GF-D8 (cell line): ENCODE data around the gene KLK5.
"Not testable (repeated sequence)": the region's sequence is repeated elsewhere in the genome, so short reads cannot be mapped to it uniquely, and the experiment has no call there.

Source experiments
- DNase-seq: peaks from one replicate; lab custom pipeline; 2025; lab: John Stamatoyannopoulos, UW

The KLK5 gene

DNA sequence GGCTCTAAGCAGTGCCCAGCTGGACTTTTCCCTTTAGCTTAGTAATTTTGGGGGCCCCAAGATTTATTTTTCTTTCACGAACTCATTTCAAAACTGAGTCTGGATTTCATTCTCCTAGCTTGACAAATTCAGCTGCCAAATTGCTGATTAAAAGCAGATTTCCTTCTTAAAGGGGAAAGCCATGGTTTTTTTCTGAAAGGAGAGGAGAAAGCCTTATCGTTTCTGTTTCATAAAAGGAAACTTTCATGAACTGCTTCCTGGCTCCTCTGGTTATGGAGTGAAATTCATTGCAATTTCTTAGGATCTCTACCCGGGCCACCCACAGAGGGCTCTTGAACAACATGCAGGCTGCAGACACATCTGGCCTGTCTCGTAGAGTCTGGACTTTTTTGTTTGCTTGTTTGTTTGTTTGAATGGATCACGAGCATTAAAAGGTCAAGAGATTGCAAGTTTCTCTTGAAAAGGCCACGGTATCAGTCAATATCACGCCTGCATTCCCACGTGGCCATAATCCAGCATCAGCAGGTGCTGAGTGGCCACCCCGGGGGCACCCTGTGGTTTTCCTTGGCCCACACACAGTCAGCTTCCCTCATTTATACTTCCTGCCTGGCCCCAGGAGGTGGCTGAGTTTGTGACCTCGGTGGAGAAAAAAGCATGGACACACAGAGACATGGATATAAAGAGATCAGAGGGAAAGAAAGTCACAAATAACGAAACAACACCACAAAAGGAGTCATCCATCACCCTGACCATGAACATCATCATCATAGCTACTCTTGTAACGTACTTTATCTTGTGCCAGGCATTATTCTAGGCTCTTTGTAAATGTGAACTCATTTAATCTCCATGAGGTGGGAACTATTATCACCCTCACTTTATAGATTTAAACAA, 31.2 kb downstream of the KLK5 start:
- DNase-seq = no peak

DNA sequence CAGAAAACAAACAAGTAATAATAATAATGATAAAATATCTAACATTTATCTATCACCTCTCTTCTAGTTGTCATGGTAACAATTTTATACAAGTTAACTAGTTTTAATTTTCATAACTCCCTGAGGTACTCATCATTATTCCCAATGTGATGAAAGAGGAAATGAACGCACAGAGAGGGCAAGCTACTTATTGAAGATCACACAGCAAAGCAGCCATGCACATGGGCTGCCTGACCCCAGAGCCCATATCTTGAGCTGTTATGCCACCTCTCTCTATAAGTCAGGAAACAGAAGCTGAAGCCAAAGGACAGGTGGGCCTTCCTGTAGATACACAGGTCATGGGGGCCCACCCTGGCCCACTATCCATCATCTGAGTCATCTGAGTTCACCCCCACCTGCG, 36.8 kb downstream of the KLK5 start:
- no peak for DNase-seq

DNA sequence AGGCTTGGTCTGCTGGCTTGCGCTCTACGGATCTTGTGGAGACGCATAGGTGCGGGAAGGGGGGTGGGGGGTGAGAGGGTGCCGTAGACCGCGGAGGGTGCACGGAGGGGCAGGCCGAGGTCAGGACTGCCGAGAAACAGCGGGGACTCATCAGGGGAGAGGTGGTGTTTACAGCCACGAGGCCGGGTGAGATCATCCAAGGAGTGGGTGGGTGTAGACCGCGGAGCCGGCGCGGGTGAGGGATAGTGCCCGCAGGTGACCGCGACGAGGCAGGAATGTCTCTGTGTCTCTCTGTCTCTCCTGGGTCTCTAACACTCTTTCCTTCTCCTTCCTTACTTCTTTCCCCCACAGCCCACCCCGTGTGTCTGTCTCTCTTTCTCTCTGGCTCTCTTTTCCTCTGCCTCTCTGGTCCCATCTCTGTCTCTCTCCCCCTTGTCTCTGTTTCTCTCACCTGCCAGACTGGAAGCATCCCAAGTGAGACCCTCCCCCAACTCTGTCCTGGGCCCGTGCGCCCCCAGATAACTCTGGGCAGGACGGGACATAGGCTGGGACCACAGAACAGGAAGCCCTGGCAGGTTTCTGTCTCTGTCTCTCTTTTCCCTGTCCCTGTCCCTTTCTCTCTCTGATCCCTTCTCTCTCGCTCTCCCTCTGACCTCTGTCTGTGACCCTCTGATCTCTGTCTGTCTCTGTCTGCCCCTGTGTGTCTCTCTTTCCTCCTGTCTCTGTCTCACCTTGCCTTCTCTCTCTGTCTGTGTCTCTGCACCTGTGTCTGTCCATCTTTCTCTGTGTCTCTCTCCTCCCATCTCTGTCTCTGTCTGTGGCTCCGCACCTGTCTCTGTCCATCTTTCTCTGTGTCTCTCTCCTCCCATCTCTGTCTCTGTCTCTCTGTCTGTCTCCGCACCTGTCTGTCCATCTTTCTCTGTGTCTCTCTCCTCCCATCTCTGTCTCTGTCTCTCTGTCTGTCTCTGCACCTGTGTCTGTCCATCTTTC, 39.8 kb downstream of the KLK5 start:
- DNase-seq = no peak

DNA sequence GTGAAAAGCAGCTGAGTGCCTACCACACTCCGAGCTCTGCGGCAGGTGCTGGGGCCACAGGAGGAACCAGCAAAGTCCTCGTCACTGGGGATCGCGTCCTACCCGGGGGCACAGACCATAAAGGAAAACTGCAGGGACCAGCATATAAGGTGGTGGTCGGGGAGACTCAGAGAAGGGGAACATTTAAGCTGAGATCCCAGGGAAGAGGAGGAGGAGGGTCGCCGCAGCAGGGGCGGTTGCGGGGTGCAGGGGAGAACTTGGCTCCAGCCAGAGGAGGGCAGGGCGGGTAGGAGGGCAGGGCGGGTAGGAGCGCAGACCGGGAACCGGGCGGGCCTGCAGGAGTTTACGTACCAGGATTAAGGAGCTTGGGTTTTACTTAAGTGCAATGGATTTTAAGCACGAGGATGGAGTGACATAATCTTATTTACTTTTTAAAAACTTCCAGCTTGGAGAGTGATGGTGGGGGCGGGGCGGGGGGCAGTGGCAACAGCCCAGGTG, 40.7 kb downstream of the KLK5 start:
- no peak for DNase-seq

DNA sequence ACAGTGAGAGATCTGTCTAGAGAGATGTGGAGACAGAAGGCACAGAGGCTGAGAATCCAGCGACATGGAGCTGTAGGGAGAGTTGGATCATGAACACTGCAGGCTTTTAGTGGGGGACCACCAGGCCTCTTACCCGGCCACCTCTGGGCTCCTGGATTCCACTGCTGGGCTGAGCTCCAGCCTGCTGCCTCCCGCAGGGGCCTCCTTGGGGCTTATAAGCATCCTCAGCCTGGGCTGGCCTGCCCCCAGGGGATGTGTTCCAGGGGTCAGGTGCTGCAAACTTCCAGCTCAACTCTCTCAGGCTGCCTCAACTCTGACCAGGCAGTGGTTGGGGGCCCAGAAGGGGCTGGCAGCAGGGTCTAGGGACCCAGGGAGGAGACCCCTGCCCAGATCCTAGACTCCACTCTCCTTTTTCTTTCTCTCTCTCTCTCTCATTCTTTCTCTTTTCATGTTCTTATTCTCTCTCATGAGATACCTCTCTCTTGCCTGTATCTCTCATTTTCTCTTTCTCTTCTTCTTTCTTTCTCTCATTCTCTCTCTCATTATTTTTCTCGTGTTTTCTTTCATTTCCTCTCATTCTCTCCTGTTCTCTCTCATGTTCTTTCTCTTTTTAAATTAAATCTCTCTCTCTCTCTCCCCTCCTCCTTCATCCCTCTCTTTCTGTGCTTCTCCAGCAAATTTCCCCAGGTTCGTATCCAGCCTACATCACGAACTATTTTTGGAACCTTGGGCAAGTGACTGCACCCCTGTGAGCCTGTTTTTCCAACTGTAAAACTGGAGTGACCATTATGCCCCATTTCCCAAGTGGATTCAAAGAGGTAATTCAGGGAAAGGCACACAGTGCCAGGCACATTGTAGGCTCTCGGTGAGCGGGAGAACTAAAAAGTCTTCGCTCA, 41.4 kb downstream of the KLK5 start, which contains the start of gene KLK4:
Gene KLK4 (minus strand): TSS at position 190 of the 896 bp plus-strand sequence. CDS start 657 bp downstream, outside the sequence.
- DNase-seq = no peak

DNA sequence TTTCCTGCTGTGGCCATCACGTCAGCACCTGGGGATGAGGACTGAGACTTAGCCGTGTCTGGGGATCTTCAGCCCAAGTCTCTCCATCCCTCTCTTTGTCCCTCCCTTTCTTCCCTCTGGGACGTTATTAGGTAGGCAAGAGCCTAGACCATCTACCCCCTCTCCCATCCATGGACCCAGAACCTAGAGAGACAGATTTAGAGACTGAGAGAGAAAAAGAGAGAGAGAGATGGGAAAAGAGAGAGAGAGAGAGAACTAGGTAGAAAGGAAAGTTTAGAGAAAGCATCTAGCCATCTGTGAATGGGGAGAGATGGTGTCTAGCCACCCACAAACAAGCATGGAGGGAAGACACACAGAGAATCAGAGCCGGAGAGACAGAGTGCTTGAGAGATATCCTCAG, 42.1 kb downstream of the KLK5 start:
- no peak for DNase-seq

DNA sequence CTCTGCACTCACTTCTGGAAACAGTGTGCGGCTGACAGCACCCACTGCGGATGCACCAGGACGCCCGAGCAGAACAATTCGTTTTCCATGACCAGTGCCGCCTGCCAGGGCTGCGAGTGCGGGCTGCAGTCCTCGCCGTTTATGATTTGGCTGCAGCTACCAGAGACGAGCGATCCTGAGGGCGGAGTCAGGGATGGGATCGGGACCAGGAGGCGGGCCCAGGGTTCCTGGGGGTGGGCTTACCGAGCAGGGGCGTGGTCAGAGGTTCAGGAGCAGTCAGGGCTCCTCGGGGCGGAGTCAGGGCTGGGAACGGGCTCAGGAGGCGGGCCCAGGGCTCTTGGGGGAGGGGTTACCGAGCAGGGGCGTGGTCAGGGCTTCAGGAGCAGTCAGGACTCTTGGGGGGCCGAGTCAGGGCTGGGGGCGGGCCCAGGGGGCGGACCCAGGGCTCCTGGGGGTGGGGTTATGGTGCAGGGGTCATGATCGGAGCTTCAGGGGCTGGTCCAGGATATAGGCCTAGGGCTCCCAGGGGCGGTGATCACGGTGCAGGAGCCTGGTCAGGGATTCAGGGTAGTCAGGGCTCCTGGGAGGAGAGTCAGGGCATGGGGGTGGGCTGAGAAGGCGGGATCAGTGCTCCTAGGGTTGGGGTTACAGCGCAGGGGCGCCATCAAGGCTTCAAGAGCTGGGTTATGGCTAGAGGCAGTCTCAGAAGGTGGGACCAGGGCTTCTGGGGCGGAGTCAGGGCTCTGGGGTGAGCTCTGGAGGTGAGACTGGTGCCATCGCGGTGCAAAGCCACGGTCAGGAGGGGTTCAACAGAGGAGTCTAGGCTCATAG, 43.4 kb downstream of the KLK5 start:
- no peak for DNase-seq

DNA sequence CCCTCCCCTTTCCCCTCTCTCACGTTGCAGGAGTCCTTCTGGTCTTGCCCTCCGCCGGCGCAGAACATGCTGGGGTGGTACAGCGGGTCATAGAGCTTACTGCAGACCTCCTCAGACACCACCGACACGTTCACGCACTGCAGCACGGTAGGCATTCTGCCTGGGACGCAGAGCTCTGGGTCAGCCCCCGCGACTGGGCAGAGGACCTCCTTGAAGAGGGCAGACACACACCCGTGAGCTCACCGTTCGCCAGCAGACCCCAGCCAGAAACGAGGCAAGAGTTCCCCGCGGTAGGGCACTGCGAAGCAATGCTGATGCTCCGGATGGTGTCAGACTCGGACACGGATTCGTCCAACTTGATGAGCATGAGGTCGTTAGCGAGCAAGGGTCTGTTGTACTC, 44.5 kb downstream of the KLK5 start:
- no peak for DNase-seq

DNA sequence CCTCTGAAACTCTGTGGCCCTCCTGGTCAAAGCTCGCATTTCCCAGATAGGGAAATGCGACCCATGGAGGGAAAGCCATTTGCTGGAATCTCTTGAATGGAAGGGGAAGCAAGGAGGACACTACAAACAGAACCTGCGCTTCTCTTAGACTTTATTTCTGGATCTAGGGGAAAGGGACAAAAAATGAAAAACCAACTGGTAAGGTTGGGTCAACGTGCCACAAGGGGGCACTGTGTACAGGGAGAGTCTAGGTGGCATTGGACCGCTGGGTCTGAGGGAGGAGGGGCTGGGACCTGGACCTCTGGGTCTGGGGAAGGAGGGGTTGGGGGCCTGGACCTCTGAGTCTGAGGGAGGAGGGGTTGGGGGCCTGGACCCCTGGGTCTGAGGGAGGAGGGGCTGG, 46.6 kb downstream of the KLK5 start:
- no peak for DNase-seq

DNA sequence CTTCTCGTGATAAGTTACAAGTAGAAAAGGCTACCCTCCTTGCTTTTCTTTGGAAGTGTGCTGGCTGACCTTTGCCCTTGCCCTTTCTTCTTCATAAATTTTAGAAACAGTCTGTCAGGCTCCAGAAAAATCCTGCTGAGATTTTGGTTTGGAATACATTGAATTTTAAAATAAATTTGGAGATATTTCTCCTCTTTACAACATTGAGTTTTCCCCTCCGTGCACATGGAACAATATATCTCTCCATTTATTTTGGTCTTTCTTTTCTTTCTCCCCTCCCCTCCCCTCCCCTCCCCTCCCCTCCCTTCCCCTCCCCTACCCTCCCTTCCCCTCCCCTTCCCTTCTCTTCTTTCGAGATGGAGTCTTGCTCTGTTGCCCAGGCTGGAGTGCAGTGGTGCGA, 50.2 kb downstream of the KLK5 start:
- DNase-seq = no peak

DNA sequence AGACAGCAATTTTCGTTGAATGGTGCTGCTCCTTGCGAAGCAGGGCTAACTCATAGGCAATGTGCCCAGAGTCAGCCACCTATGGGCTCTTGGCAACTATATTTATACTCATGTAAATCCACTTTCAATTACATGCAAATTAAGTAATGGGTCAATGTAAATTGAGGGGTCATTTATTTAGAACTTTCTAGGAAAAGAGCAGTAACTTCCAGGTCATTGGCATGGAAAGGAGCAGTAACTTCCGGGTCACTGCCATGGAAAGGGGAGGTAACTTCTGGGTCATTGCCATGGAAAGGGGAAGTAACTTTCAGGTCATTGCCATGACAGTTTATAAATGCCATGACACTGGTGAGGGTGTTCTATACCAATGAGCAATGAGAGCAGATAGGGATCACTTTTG, 53.3 kb downstream of the KLK5 start:
- peak; percentile 28 for DNase-seq

DNA sequence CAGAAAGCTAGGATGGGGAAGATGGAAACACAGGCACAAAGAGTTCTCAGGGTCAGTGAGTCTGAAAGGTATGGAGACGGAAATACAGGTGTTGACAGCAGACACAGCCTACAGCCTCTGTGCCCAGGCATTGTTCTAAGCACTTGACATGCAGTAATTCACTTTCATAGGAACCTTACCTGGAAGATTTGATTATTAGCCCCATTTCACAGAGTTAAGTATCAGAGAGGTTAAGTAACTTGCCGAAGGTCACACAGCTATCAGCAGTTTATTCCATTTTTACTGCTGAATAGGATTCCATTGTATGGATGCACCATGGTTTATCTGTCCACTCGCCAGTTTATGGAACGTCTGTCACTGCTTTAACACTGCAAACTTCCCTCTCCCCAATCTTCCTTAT, 54.8 kb downstream of the KLK5 start:
- no peak for DNase-seq

DNA sequence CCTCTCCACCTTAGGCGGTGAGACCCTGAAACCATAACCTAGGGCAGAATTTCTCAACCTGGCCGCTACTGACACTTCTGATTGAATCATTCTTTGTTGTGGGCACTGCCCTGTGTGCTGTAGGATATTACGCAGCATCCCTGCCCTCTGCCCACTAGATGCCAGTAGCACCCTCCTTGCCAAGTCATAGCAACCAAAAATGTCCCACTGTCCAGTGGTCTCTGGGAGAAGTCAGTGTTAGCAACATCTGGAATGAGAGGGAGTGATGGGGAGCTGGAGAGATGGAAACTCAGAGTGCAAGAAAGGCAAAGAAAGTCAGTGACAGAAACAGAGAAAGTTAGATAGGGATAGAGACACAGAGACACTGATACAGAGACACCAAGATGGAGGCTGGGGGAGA, 55.2 kb downstream of the KLK5 start:
- DNase-seq = no peak

DNA sequence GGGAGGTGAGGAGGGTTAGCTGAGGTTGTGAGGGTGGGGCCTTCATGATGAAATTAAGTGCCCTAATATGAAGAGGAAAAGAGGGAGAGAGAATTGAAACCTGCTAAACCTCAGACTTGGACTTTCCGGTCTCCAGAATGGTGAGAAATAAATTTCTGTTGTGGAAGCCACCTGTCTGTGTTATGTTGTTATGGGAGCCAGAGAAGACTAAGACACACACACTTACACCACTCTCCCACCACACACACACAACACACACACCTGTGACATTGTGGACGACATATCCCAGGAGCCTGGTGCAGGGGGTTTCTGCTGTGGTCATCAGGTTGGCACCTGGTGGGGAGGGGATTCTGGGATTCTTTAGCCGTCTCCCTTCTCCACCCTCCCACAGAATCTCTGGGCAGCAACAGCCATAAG, 55.6 kb downstream of the KLK5 start:
- no peak for DNase-seq

DNA sequence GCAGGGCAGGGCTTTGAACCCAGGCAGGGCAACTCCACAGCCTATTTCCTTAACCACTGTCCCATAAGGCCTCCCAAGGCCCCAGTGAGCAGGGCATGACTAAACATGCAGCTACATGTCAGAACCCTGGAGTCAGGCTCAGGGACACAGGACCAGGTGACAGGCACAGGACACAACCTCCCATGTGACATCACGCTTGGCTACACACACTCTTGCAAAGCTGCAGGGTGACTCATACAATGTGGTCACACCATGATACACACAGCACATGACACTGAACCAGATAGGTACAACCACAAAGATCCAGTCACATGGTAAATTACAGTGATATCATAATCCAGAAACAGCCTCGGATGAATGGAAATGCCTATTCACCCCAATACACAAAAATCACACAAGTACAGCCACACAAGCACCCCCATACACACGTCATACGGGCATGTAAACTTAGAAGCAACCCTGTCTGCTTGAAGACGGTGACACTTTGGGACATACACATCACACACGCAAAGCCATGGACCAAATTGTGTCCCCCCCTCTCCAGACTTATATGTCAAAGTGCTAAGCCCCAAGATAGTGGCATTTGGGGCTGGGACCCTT, 56.1 kb downstream of the KLK5 start:
- peak; percentile 4 for DNase-seq

DNA sequence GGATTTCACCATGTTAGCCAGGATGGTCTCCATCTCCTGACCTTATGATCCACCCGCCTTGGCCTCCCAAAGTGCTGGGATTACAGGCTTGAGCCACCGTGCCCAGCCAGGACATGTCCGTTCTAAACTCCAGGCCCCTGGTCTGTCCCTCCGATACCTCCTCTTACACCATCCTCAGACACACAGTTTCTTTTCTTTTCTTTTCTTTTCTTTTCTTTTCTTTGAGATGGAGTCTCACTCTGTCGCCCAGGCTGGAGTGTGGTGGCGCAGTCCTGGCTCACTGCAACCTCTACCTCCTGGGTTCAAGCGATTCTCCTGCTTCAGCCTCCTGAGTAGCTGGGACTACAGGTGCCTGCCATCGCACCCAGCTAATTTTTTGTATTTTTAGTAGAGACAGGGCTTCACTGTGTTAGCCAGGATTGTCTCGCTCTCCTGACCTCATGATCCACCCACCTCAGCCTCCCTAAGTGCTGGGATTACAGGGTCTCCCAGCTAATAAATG, 56.7 kb downstream of the KLK5 start:
- DNase-seq = not testable (repeated sequence)

DNA sequence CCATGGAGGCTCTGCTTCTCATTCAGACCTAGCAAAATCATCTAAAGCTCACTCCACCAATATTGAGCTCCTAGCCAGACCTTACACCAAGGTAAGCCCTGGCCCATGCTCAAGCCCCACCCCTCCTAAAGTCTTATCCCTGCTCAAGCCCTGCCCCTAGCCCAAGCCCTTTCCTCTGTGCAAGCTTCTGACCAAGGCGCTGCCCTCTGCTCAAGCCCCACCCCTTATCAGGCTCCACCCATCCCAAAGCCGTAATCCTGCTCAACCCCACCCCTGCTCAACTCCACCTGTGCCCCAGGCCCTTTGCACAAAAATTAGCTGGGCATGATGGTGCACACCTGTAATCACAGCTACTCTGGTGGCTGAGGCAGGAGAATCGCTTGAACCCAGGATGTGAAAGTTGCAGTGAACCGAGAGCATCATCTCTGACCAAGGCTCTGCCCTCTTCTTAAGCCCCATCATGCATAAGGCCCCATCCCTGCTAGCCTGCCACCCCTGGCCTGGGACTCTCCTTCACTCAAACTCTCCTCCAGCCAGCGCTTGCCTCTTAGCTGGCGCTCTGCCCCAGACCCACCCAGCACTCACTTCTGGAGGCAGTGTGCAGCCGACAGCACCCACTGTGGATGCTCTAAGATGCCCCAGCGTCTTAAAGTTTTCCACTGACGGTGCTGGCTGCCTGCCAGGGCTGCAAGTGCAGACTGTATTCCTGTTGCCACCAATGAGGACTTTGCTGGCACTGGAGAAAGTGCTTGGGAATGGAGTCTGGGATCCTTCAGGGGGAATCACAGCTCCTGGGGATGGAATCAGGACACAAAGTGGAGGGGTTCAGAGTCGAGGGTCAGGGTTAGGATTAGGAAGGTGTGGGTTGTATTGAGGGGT, 58.1 kb downstream of the KLK5 start:
- no peak for DNase-seq
